Mucosa of rectum (tissue), 2 donors: ENCODE data around the gene EDNRA.

Experiments used
- H3K27ac ChIP-seq, 2 donors: one replicate each; pipeline ENCODE4 v1.7.0; 2013; ENCODE audit warnings: inconsistent platforms in 2 of 2, low read depth in 2 of 2, low read length in 2 of 2
- H3K27me3 ChIP-seq, 2 donors: one replicate each; pipeline ENCODE4 v1.7.0; 2013; ENCODE audit warnings: low read length in 2 of 2; ENCODE audit not compliant: control insufficient read depth in 2 of 2, insufficient read depth in 2 of 2
- H3K36me3 ChIP-seq, 2 donors: one replicate each; pipeline ENCODE4 v1.7.0; 2013; ENCODE audit warnings: low read length in 2 of 2; ENCODE audit not compliant: control insufficient read depth in 2 of 2, insufficient read depth in 2 of 2
- H3K4me1 ChIP-seq, 2 donors: one replicate each; pipeline ENCODE4 v1.7.0; 2013; ENCODE audit warnings: low read length in 2 of 2, mild to moderate bottlenecking in 1 of 2; ENCODE audit not compliant: control insufficient read depth in 2 of 2, insufficient read depth in 2 of 2
- H3K4me3 ChIP-seq, 2 donors: one replicate each; pipeline ENCODE4 v1.7.0; 2013; ENCODE audit warnings: low read length in 2 of 2
- H3K9ac ChIP-seq, 2 donors: one replicate each; pipeline ENCODE4 v1.7.0; 2013; ENCODE audit warnings: low read length in 2 of 2, low read depth in 1 of 2, mild to moderate bottlenecking in 1 of 2
- H3K9me3 ChIP-seq, 2 donors: one replicate each; pipeline ENCODE4 v1.7.0; 2013; ENCODE audit warnings: low read length in 2 of 2; ENCODE audit not compliant: control insufficient read depth in 2 of 2
- donor health status: healthy.
- donor health status: Normal muscosa, but diverticular disease.

EDNRA gene

DNA sequence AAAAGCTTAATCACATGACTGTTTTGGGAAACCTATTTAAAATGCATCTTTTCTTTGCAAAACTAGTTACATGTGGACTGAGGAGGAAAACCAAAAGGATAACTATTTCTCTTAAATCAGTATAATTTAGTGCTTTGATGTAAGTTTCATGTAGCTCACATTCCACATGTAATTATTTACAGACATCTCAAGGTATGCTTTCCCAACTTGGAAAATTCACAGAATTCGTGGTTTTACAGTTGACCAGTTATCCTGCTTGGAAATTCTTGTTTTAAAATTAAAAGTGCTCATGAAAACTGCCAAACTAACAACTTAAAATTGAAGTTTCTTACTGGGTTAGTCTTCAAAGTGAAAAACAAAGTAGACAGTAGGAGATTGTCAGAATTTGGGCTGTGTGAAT is 52.4 kb downstream of the EDNRA start:
- H3K36me3 ChIP-seq, result no peaks in the 10 kb centered on the region
- H3K4me1 ChIP-seq, result no peaks in the 10 kb centered on the region
- no peak overlapping the region for H3K4me3 ChIP-seq
- no peaks in the 10 kb centered on the region for H3K9me3 ChIP-seq
- no peak overlapping the region for H3K27ac ChIP-seq
- H3K9ac ChIP-seq, result no peak overlapping the region
- no peaks in the 10 kb centered on the region for H3K27me3 ChIP-seq

DNA sequence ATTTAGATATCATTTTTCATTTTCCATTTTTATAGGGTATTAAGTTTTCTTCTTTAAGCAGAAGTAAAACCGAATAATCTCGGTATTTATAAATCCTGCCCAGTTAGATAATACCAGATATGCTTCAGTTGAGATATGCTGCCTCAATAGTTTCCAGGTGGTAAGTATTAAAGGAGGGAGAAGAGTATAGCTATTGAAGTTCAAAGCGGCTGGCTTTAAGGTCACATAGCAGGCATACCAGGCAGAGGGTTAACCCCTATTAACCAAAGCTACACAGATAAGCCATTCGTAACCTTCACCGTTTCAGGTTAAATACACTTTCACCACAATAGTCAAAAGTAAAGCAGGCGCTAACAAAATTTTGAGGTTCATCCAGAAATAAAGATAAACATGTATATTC is 54.2 kb downstream of the EDNRA start:
- H3K27me3 ChIP-seq, result peaks cover 0 to 3% of the 10 kb centered on the region in 2 donors
- H3K27ac ChIP-seq, result no peak overlapping the region
- no peak overlapping the region for H3K9ac ChIP-seq
- H3K9me3 ChIP-seq, result no peaks in the 10 kb centered on the region
- H3K4me3 ChIP-seq, result no peak overlapping the region
- H3K36me3 ChIP-seq, result no peaks in the 10 kb centered on the region
- H3K4me1 ChIP-seq, result no peaks in the 10 kb centered on the region

DNA sequence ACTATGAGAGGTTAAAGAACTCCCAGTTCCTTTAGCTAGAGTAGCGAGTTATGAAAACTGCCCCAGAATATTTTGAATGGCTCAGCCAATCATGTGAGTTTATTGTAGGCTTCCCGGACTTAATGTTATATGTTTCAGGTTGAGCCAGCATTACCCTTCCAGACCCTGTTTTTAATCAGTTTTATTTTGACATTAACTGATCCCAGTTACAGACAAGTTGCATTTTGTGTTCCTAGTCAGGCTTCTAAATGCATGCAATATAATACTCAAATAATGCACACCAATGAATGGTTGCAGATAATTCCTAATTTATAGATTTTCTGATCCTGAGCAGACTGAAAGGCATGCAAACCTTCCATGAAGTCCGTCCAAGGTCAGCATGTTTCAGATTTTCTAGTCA is 57.8 kb downstream of the EDNRA start:
- H3K4me3 ChIP-seq, result no peak overlapping the region
- H3K27me3 ChIP-seq, result peaks cover 0 to 3% of the 10 kb centered on the region in 2 donors
- H3K4me1 ChIP-seq, result no peaks in the 10 kb centered on the region
- no peak overlapping the region for H3K9ac ChIP-seq
- no peaks in the 10 kb centered on the region for H3K36me3 ChIP-seq
- H3K27ac ChIP-seq, result no peak overlapping the region
- H3K9me3 ChIP-seq, result no peaks in the 10 kb centered on the region

DNA sequence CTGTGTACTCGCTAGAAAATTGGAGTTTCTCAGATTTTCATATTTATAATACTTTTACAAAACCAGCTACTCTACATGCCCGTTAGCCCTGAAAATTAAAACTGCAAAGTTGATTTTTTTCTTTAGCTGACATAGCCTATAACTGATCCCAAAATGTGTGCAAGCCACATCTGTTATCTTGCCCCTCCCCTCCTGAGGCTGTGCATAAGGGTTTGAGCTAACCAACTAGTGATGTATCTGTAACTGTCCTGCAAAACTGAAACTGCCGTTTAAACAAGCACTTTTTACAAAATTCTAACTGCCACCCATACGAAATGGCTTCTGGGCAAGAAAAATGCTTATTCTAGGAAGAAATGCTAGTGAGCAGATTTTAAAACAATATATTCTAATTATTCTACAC is 59.1 kb downstream of the EDNRA start:
- no peaks in the 10 kb centered on the region for H3K36me3 ChIP-seq
- no peaks in the 10 kb centered on the region for H3K9me3 ChIP-seq
- H3K27me3 ChIP-seq, result peaks cover 0 to 3% of the 10 kb centered on the region in 2 donors

DNA sequence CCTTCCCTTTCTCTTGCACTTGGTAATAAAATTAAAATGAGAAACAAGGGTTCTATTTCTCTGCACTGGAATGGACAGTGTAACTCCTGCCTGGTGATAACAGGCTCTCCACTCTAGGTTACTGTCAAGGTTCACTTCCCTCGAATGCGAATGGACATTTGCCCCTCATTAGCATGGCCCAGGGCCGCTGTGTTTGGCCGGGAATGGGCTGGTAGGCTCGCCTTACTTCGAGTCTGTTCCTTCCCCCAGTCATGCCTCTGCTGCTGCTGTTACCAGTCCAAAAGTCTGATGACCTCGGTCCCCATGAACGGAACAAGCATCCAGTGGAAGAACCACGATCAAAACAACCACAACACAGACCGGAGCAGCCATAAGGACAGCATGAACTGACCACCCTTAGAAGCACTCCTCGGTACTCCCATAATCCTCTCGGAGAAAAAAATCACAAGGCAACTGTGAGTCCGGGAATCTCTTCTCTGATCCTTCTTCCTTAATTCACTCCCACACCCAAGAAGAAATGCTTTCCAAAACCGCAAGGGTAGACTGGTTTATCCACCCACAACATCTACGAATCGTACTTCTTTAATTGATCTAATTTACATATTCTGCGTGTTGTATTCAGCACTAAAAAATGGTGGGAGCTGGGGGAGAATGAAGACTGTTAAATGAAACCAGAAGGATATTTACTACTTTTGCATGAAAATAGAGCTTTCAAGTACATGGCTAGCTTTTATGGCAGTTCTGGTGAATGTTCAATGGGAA is 61.5 kb downstream of the EDNRA start:
- H3K36me3 ChIP-seq, result no peaks in the 10 kb centered on the region
- no peak overlapping the region for H3K27ac ChIP-seq
- H3K4me3 ChIP-seq, result no peak overlapping the region
- no peaks in the 10 kb centered on the region for H3K9me3 ChIP-seq
- H3K9ac ChIP-seq, result no peak overlapping the region
- H3K27me3 ChIP-seq, result peaks cover 0 to 3% of the 10 kb centered on the region in 2 donors
- no peaks in the 10 kb centered on the region for H3K4me1 ChIP-seq

More for the DNA sequence above, 59.1 kb downstream of the EDNRA start:
- Histone ChIP-seq H3K4me1 (no peaks in the 10 kb centered on the region), H3K27ac (no peak overlapping the region), H3K9ac (no peak overlapping the region), H3K4me3 (no peak overlapping the region)

DNA sequence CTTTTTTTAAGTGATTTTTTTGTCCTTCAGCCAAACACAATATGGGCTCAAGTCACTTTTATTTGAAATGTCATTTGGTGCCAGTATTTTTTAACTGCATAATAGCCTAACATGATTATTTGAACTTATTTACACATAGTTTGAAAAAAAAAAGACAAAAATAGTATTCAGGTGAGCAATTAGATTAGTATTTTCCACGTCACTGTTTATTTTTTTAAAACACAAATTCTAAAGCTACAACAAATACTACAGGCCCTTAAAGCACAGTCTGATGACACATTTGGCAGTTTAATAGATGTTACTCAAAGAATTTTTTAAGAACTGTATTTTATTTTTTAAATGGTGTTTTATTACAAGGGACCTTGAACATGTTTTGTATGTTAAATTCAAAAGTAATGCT is 62.1 kb downstream of the EDNRA start:
- no peak overlapping the region for H3K9ac ChIP-seq
- H3K4me1 ChIP-seq, result no peaks in the 10 kb centered on the region

DNA sequence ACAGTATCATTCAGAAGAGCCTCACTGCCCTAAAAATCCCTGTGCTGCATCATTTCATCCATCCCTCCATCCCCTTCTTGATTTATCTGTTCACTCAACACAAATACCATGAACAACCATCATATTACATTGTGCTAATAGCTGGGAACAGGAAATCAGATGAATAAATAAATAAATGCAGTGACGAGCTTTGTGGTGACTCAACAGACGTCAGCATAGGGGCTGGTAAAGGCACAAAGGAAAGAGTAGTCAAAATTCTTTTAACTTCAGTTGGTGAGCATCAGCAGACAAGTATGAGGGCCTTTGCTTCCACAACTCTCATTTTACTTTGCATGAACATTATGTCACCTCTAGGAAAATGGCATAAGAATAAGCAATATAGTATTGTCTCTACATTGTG is 65.5 kb downstream of the EDNRA start:
- Histone ChIP-seq H3K4me3 (no peak overlapping the region), H3K9ac (no peak overlapping the region), H3K36me3 (no peaks in the 10 kb centered on the region), H3K9me3 (no peaks in the 10 kb centered on the region), H3K27me3 (no peaks in the 10 kb centered on the region), H3K27ac (no peak overlapping the region), H3K4me1 (no peaks in the 10 kb centered on the region)

More for the DNA sequence above, 62.1 kb downstream of the EDNRA start:
- Histone ChIP-seq H3K4me3 (no peak overlapping the region), H3K27ac (no peak overlapping the region), H3K9me3 (no peaks in the 10 kb centered on the region), H3K36me3 (no peaks in the 10 kb centered on the region), H3K27me3 (peaks cover 0 to 3% of the 10 kb centered on the region in 2 donors)

DNA sequence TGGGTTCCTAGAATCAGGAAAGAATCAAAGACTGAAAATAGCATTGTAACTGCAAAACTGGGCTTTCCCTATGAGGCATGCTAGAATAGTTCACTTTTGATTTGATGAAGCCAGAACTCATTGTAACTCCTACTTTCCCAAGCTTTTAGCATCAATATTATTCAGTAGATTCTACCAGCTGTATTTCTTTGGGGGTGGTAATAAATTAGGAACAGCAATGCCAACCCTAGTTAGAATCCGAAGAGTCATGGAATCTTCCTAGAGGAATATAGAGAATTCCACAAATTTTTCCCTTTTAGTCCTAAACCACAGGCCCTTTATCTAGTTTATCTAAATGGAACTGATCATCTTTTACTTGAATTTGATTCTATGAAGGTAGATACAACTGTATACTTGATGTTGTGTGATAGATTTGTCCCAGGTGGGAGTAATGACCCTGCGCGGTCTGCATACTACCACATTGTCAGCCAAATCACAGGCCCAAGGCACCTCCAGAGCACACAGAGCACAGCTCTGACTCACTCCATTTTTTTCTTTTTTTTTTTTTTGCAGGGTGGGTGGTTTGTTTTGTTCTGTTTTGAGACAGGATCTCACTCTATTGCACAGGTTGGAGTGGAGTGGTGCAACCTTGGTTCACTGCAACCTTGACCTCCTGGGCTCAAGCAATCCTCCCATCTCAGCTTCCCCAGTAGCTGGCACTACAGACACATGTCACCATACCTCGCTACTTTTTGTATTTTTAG is 66.6 kb downstream of the EDNRA start:
- H3K27ac ChIP-seq, result no peak overlapping the region
- no peaks in the 10 kb centered on the region for H3K4me1 ChIP-seq
- no peaks in the 10 kb centered on the region for H3K36me3 ChIP-seq
- no peaks in the 10 kb centered on the region for H3K9me3 ChIP-seq
- H3K9ac ChIP-seq, result no peak overlapping the region
- no peak overlapping the region for H3K4me3 ChIP-seq
- no peaks in the 10 kb centered on the region for H3K27me3 ChIP-seq

DNA sequence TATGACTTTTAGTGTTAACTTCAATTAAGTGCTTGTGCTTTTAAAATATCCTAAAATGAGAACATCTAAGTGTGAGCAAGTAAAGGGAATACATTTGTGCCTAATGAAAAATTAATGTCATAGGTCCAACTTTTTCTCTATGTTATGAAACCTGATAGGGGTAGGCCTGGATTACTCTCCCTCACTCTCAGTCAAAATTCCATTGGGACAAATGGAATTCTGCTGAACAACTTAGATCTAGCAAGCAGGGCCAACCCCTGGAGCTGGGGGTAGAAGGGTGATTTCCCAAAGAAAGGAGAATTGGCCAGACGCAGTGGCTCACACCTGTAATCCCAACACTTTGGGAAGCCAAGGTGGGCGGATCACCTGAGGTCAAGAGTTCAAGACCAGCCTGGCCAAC is 67.4 kb downstream of the EDNRA start:
- H3K4me3 ChIP-seq, result no peak overlapping the region

DNA sequence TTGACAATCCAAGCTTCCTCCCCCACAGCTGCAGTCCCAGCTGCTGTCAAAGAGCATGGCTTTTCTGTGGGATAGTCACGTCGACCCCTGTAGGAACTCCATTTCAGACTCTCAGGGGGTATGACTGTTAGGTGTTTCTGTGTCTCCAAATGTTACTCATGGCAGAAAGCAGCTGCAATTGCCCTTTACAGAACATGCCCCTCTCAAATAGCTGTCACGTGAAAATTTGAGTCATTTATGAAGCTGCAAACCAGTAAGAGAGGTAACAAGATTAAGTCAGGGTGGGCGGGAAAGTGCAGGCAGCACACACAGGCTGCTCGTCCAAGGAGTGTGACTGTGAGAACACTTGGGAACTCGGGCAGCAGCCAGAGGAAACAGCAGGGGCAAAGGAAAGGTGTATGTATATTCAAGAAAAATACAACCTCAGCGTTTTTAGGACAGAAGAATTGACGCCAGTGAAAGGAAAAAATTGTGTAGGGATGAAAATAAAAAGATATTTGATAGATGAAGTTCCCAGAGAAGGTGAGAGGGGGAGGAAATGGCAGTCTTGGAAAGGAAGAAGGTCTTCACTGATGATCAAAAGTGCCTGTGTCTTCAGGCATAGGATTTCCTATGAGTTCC is 69.8 kb downstream of the EDNRA start:
- Histone ChIP-seq H3K27me3 (no peaks in the 10 kb centered on the region), H3K4me3 (no peak overlapping the region), H3K9me3 (no peaks in the 10 kb centered on the region), H3K4me1 (no peaks in the 10 kb centered on the region), H3K36me3 (no peaks in the 10 kb centered on the region), H3K9ac (no peak overlapping the region), H3K27ac (no peak overlapping the region)

More for the DNA sequence above, 67.4 kb downstream of the EDNRA start:
- no peak overlapping the region for H3K9ac ChIP-seq
- H3K27ac ChIP-seq, result no peak overlapping the region
- no peaks in the 10 kb centered on the region for H3K4me1 ChIP-seq
- no peaks in the 10 kb centered on the region for H3K36me3 ChIP-seq
- no peaks in the 10 kb centered on the region for H3K27me3 ChIP-seq
- H3K9me3 ChIP-seq, result no peaks in the 10 kb centered on the region
